ENCODE measurements around the gene DNTTIP2.

DNA sequence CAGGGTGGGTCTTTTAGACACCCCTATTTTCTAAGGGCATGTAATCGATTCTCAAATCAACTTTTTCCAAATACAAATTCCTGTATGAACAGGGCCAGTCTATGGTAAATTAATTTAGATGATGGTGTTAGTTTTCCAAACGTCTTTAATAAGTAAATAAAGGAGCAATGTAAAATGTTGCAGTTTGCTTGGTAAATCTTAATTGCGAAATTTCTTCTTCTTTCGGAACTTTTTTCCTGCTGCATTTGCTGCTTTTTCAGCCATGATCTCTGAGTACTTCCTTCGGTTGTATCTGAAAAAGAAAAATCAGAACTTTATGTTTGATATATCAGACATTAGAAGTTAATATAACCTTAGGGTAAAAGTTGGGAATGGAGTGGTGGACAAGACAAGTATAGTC is 9.4 kb downstream of the DNTTIP2 start:
- TF ChIP-seq, protein P1, sequence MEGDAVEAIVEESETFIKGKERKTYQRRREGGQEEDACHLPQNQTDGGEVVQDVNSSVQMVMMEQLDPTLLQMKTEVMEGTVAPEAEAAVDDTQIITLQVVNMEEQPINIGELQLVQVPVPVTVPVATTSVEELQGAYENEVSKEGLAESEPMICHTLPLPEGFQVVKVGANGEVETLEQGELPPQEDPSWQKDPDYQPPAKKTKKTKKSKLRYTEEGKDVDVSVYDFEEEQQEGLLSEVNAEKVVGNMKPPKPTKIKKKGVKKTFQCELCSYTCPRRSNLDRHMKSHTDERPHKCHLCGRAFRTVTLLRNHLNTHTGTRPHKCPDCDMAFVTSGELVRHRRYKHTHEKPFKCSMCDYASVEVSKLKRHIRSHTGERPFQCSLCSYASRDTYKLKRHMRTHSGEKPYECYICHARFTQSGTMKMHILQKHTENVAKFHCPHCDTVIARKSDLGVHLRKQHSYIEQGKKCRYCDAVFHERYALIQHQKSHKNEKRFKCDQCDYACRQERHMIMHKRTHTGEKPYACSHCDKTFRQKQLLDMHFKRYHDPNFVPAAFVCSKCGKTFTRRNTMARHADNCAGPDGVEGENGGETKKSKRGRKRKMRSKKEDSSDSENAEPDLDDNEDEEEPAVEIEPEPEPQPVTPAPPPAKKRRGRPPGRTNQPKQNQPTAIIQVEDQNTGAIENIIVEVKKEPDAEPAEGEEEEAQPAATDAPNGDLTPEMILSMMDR (IDR thresholded peaks at IDR 0.05), result no peak
- no peak for TF ChIP-seq POLR2A (IDR thresholded peaks at IDR 0.05)

Measured in uterus (tissue), 2 donors.